Lung (tissue), 12 donors: ENCODE measurements around the gene MYT1. TPM values are rescaled to one million over a fixed set of nuclear protein-coding genes. Genes with fewer than 3 reads are reported as not detected.

Experiments
- ATAC-seq: fragments of 200-7000 bp; cut with Tn5 transposase; one replicate; pipeline ENCODE4 v1.9.1; 2020; ENCODE audit warnings: moderate number of reproducible peaks; ENCODE audit not compliant: insufficient read depth, low FRiP score
- DNase-seq, 3 donors: peaks; one replicate each; pipeline ENCODE4 v3.0.0-alpha.2; 2013 to 2017
- H3K27ac ChIP-seq, 2 donors: one replicate each; pipeline ENCODE4 v1.5.1; 2013; ENCODE audit warnings: mild to moderate bottlenecking in 2 of 2, moderate library complexity in 2 of 2, control low read depth in 1 of 2, inconsistent platforms in 1 of 2, low read depth in 1 of 2, low read length in 1 of 2
- H3K27me3 ChIP-seq, 3 donors: one replicate each; pipeline ENCODE4 v1.5.1; 2013; ENCODE audit warnings: low read length in 2 of 3; ENCODE audit not compliant: control insufficient read depth in 3 of 3, insufficient read depth in 3 of 3
- H3K36me3 ChIP-seq, 4 donors: one replicate each; pipeline ENCODE4 v1.5.1; 2013; ENCODE audit warnings: low read length in 4 of 4, mild to moderate bottlenecking in 1 of 4, moderate library complexity in 1 of 4; ENCODE audit not compliant: control insufficient read depth in 4 of 4, insufficient read depth in 4 of 4
- H3K4me1 ChIP-seq, 5 donors: one replicate each; pipeline ENCODE4 v1.5.1; 2013; ENCODE audit warnings: low read length in 5 of 5, mild to moderate bottlenecking in 2 of 5, moderate library complexity in 1 of 5; ENCODE audit not compliant: control insufficient read depth in 5 of 5, insufficient read depth in 5 of 5
- H3K4me3 ChIP-seq: one replicate; pipeline ENCODE4 v1.5.1; 2013; ENCODE audit warnings: mild to moderate bottlenecking, control low read depth, moderate library complexity
- H3K9ac ChIP-seq, 2 donors: one replicate each; pipeline ENCODE4 v1.5.1; 2013; ENCODE audit warnings: low read length in 2 of 2, control low read depth in 1 of 2; ENCODE audit not compliant: insufficient read depth in 1 of 2
- H3K9me3 ChIP-seq, 4 donors: one replicate each; pipeline ENCODE4 v1.5.1; 2013; ENCODE audit warnings: low read length in 3 of 4, mild to moderate bottlenecking in 1 of 4, moderate library complexity in 1 of 4; ENCODE audit not compliant: control insufficient read depth in 4 of 4, insufficient read depth in 3 of 4
- WGBS, 2 donors: extraction: QIAGEN DNeasy Blood & Tissue Kit; methylation state at CpG; one replicate each; pipeline ENCODE4 v1.1.7; 2013; 5-methylcytosine and 5-hydroxymethylcytosine counted together
- polyA plus RNA-seq, 2 donors: library from polyadenylated mRNA; stranded (reverse); fragments of 200-250 nt; gene quantifications; one replicate each; pipeline ENCODE4 v1.2.1, GENCODE V29; 2013
- total RNA-seq, 2 donors: library from RNA; depleted of rRNA in 1 of 2; stranded (reverse); fragments of >200 nt in 1 of 2; gene quantifications; one replicate each; pipeline ENCODE4 v1.2.1, GENCODE V29; 2014 to 2021
- TF ChIP-seq, protein P1 (sequence below): IDR thresholded peaks from 2 replicates; pipeline ENCODE4 v1.5.1; 2012; ENCODE audit warnings: mild to moderate bottlenecking; ENCODE audit errors: control extremely low read depth, extremely low read depth
- donor health status: control.
- donor health status: control.
- donor health status: Bipolar disorder and iron deficiency.
- donor health status: healthy.
- donor health status: DM: yes; HTN: yes; CAD: no.

MYT1 gene
- total and polyA plus RNA-seq, 4 donors = 0.03 to 0.40 (median 0.10) TPM; not detected in 1

DNA sequence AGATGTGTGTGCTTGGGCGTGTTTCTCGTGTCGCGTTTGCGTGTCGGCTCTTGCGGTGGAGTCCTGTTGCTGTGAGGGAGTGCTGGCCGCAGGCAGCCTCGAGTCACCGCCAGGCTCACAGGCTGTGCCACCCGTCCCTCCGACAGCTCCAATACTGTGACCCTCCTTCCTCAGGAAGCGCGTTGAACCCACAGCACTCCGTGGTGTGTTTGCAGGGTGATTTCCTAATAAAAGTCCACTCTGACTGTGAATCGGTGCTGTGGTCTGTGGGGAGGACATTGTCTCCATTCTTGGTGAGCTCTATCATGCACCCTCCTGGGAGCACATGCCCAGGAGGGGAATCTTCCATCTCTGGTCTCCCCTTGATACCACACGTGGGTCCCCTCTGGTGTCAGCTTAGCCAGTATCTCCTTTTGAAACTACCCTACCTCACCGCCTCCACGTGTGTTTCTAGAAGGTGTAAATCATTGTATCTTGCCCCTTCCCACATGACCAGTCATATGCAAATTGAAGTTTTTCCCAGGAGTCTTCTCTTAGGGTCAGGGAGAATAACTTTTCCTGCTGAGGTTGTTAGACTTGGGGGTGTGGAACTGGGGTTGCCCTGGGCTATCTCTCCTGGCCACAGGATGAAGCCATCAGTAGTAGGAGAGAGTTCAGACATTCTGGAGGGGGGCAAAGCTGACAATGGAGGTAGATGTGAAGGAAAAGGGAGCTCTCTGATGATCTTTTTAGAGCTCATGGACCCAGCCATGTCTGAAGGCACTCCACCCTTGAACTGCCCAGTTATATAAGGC is 77.9 kb downstream of the MYT1 start:
- no peaks in the 10 kb centered on the region for H3K9me3 ChIP-seq
- TF ChIP-seq, protein P1, sequence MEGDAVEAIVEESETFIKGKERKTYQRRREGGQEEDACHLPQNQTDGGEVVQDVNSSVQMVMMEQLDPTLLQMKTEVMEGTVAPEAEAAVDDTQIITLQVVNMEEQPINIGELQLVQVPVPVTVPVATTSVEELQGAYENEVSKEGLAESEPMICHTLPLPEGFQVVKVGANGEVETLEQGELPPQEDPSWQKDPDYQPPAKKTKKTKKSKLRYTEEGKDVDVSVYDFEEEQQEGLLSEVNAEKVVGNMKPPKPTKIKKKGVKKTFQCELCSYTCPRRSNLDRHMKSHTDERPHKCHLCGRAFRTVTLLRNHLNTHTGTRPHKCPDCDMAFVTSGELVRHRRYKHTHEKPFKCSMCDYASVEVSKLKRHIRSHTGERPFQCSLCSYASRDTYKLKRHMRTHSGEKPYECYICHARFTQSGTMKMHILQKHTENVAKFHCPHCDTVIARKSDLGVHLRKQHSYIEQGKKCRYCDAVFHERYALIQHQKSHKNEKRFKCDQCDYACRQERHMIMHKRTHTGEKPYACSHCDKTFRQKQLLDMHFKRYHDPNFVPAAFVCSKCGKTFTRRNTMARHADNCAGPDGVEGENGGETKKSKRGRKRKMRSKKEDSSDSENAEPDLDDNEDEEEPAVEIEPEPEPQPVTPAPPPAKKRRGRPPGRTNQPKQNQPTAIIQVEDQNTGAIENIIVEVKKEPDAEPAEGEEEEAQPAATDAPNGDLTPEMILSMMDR = no peak
- H3K4me3 ChIP-seq = no peak overlapping the region
- WGBS, 2 donors = 79 to 81% methylated on average over 19 of the region's 19 CpGs
- no peak overlapping the region for H3K27ac ChIP-seq
- DNase-seq = no peak
- no peaks in the 10 kb centered on the region for H3K4me1 ChIP-seq
- H3K27me3 ChIP-seq = peaks cover 0 to 8% (median 0%) of the 10 kb centered on the region in 3 donors
- H3K9ac ChIP-seq = no peak overlapping the region
- H3K36me3 ChIP-seq = no peaks in the 10 kb centered on the region
- ATAC-seq = no peak

- no peak overlapping the region for H3K4me3 ChIP-seq
- ATAC-seq = no peak
- H3K4me1 ChIP-seq = no peaks in the 10 kb centered on the region
- H3K36me3 ChIP-seq = no peaks in the 10 kb centered on the region
- H3K27me3 ChIP-seq = peaks cover 0 to 8% (median 0%) of the 10 kb centered on the region in 3 donors
- H3K9ac ChIP-seq = no peak overlapping the region
- H3K9me3 ChIP-seq = no peaks in the 10 kb centered on the region
- TF ChIP-seq, protein P1 = no peak
- 77 to 87% methylated on average over 4 of the region's 4 CpGs for WGBS, 2 donors
- no peak overlapping the region for H3K27ac ChIP-seq
- no peak for DNase-seq
Measured at GRCh38 chr20:64242797-64243475, 78.7 kb downstream of the MYT1 start.

DNA sequence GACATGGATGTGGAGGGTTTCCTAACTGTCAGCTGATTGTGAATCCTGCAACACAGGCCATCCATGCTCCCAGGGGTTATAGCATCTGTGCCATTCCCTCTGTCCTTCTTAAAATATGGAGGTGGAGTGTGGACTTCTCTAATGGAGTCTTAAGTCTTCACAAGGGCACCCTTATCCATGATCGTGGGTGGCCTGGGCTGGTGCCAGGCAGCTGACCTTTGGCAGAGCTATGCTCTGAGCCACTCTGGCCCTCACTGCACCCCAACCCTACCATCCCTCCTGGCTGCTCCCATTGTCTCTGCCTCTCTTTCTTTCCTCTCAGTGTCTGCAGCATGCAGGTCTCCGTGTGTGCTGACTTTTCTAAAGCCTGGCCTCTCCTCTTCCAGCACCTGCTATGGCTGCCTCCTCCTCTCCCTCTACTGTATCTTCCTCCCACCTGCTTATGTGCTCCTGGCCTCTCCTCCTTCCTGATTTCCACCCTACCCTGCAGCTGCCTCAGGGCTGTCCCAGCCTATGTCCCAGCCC is 80.1 kb downstream of the MYT1 start:
- no peak for DNase-seq
- ATAC-seq = no peak
- no peaks in the 10 kb centered on the region for H3K9me3 ChIP-seq
- no peak overlapping the region for H3K9ac ChIP-seq
- no peaks in the 10 kb centered on the region for H3K4me1 ChIP-seq
- H3K27ac ChIP-seq = no peak overlapping the region
- H3K36me3 ChIP-seq = no peaks in the 10 kb centered on the region
- peaks cover 0 to 12% (median 0%) of the 10 kb centered on the region in 3 donors for H3K27me3 ChIP-seq
- TF ChIP-seq, protein P1 = no peak
- no peak overlapping the region for H3K4me3 ChIP-seq
- WGBS, 2 donors = 66 to 89% methylated on average over 2 of the region's 2 CpGs
